Measurements from ENCODE around the gene TTC4.

- TF ChIP-seq BHLHE40 (IDR thresholded peaks at IDR 0.05; ENCODE audit: low read depth, low read length) (no peak), RCOR1 (IDR thresholded peaks at IDR 0.05; ENCODE audit: insufficient replicate concordance, low read length) (no peak), POLR2A (IDR thresholded peaks at IDR 0.05; ENCODE audit: low read depth, low read length) (no peak), RFX5 (IDR thresholded peaks at IDR 0.05; ENCODE audit: low read depth, low read length) (no peak), MAZ (IDR thresholded peaks at IDR 0.05; ENCODE audit: borderline replicate concordance, low read depth, low read length) (no peak), NFE2L2 (IDR thresholded peaks at IDR 0.05; ENCODE audit: low read depth, low read length) (no peak)
- TF ChIP-seq, protein P1, sequence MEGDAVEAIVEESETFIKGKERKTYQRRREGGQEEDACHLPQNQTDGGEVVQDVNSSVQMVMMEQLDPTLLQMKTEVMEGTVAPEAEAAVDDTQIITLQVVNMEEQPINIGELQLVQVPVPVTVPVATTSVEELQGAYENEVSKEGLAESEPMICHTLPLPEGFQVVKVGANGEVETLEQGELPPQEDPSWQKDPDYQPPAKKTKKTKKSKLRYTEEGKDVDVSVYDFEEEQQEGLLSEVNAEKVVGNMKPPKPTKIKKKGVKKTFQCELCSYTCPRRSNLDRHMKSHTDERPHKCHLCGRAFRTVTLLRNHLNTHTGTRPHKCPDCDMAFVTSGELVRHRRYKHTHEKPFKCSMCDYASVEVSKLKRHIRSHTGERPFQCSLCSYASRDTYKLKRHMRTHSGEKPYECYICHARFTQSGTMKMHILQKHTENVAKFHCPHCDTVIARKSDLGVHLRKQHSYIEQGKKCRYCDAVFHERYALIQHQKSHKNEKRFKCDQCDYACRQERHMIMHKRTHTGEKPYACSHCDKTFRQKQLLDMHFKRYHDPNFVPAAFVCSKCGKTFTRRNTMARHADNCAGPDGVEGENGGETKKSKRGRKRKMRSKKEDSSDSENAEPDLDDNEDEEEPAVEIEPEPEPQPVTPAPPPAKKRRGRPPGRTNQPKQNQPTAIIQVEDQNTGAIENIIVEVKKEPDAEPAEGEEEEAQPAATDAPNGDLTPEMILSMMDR (conservative IDR thresholded peaks at IDR 0.05; ENCODE audit: low read depth, low read length), result no peak
Measured at GRCh38 chr1:54777011-54777410, 61.4 kb downstream of the TTC4 start.

All from IMR-90 (cell line).